T-cell (primary cell): ENCODE results near the gene THUMPD1. TPM values are rescaled to one million over a fixed set of nuclear protein-coding genes. Genes with fewer than 3 reads are reported as not detected.

Experiments used
- ATAC-seq, 4 experiments: fragments of 200-7000 bp in 3 of 4; fragments of 150-1000 bp in 1 of 4; cut with Tn5 transposase; replicated peaks in 1 of 4; 1 replicate in 3 of 4; 2 replicates in 1 of 4; pipeline ENCODE4 v1.10.0; 2021; ENCODE audit warnings: moderate library complexity in 3 of 4, mild to moderate bottlenecking in 2 of 4, moderate number of reproducible peaks in 1 of 4
- CTCF ChIA-PET, 2 donors: fragments of 300-600 bp; sonication (Branson Sonifier 250); formaldehyde crosslinking; loops; one replicate each; lab custom pipeline; 2022; ENCODE audit warnings: antibody characterized with exemption in 2 of 2; lab: Charles Lee
- POLR2A ChIA-PET, 2 donors: fragments of 300-600 bp; sonication (Branson Sonifier 250); formaldehyde crosslinking; loops; one replicate each; lab custom pipeline; 2022; ENCODE audit warnings: antibody characterized with exemption in 2 of 2; lab: Charles Lee
- DNase-seq, 35 experiments: peaks; one replicate each; pipeline versions ENCODE4 v3.0.0 to v3.0.0-alpha.2; 2013 to 2023
- H3K27ac ChIP-seq: one replicate; pipeline ENCODE4 v1.5.1; 2013; ENCODE audit warnings: low read length
- H3K27me3 ChIP-seq, 2 experiments: replicated peaks in 1 of 2; 1 replicate in 1 of 2; 2 replicates in 1 of 2; pipeline versions ENCODE4 v1.6.1 to v1.7.0; 2013; ENCODE audit warnings: low read length in 1 of 2, mixed read lengths in 1 of 2; ENCODE audit not compliant: control insufficient read depth in 2 of 2, insufficient read depth in 2 of 2; ENCODE audit errors: extremely low read depth in 1 of 2
- H3K36me3 ChIP-seq, 2 donors: 1 replicate in 1 of 2; 2 replicates in 1 of 2; pipeline versions ENCODE4 v1.6.1 to v1.7.0; 2013; ENCODE audit warnings: low read length in 1 of 2; ENCODE audit not compliant: control insufficient read depth in 2 of 2, insufficient read depth in 1 of 2; ENCODE audit errors: extremely low read depth in 1 of 2
- H3K4me1 ChIP-seq, 2 experiments: 1 replicate in 1 of 2; 2 replicates in 1 of 2; pipeline versions ENCODE4 v1.6.1 to v1.7.0; 2013; ENCODE audit warnings: low read length in 2 of 2, mixed read lengths in 1 of 2; ENCODE audit not compliant: insufficient read depth in 2 of 2, control insufficient read depth in 1 of 2; ENCODE audit errors: extremely low read depth in 1 of 2
- H3K4me3 ChIP-seq, 2 donors: 1 replicate in 1 of 2; 2 replicates in 1 of 2; pipeline versions ENCODE4 v1.5.1 to v1.7.0; 2013; ENCODE audit warnings: mild to moderate bottlenecking in 2 of 2, low read length in 1 of 2, moderate library complexity in 1 of 2; ENCODE audit not compliant: control insufficient read depth in 1 of 2; ENCODE audit errors: extremely low read depth in 1 of 2
- H3K9me3 ChIP-seq: 2 replicates; pipeline ENCODE4 v1.7.0; 2013
- H3K27ac Mint-ChIP-seq, 2 donors: one replicate each; pipeline ENCODE4 v1.8.0; 2020 to 2021; ENCODE audit warnings: mild to moderate bottlenecking in 2 of 2, mixed read lengths in 2 of 2
- H3K27me3 Mint-ChIP-seq, 2 donors: one replicate each; pipeline ENCODE4 v1.8.0; 2021 to 2022; ENCODE audit warnings: mixed read lengths in 2 of 2
- H3K36me3 Mint-ChIP-seq: one replicate; pipeline ENCODE4 v1.8.0; 2021; ENCODE audit warnings: mixed read lengths
- H3K4me1 Mint-ChIP-seq, 3 donors: one replicate each; pipeline ENCODE4 v1.8.0; 2020 to 2022; ENCODE audit warnings: mixed read lengths in 3 of 3, mild to moderate bottlenecking in 1 of 3
- H3K4me3 Mint-ChIP-seq, 3 donors: one replicate each; pipeline ENCODE4 v1.8.0; 2020 to 2022; ENCODE audit warnings: mild to moderate bottlenecking in 3 of 3, mixed read lengths in 3 of 3, moderate library complexity in 3 of 3
- H3K9me3 Mint-ChIP-seq, 3 donors: one replicate each; pipeline ENCODE4 v1.8.0; 2020 to 2022; ENCODE audit warnings: mixed read lengths in 3 of 3
- WGBS: methylation state at CpG from one replicate; pipeline ENCODE4 v1.1.5; 2013; ENCODE audit warnings: missing lambda C conversion rate; ENCODE audit not compliant: insufficient coverage; 5-methylcytosine and 5-hydroxymethylcytosine counted together
- total RNA-seq, 35 experiments: library from RNA in 6 of 35; stranded (reverse) in 6 of 35; fragments of 120-200 nt in 1 of 35; gene quantifications; one replicate each; pipeline versions ENCODE4 v1.2.1 to v1.2.4 and lab custom pipeline; 2013 to 2026

THUMPD1 gene
- total RNA-seq, 5 donors from 2014 or later (not counting 1 experiment from before 2014, with no cell fraction given): 57.0 to 96.2 (median 61.4) TPM

DNA sequence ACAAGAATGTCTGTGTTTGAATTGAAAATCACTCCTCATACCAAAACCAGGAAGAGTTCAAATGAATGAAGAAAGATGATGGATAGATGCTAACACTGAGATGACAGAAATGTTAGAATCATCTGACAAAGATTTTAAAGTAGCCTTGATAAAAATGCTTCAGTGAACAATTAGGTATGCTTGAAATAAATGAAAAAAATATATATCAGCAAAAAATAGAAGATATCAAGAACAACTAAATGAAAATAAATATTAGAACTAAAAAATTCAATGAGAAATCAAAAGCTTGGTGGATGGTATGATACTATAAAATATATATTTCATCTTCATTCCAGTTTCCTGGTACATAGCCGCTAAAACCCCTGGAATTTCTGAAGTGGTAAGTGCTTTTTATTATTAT, 13.6 kb upstream of the THUMPD1 start:
- DNase-seq (no peak), ATAC-seq (no peak)
- Histone ChIP-seq H3K36me3 (no peaks in the 10 kb centered on the region), H3K27ac (no peak overlapping the region), H3K4me3 (no peak overlapping the region), H3K27me3 (no peaks in the 10 kb centered on the region), H3K4me1 (no peaks in the 10 kb centered on the region), H3K9me3 (no peaks in the 10 kb centered on the region)
- Mint-ChIP-seq H3K27ac (no peak overlapping the region), H3K4me1 (no peaks in the 10 kb centered on the region), H3K9me3 (peaks cover 0 to 15% (median 7%) of the 10 kb centered on the region in 3 donors), H3K36me3 (peaks cover 13% of the 10 kb centered on the region), H3K4me3 (no peak overlapping the region), H3K27me3 (peaks cover 0 to 7% of the 10 kb centered on the region in 2 donors)
- no CpG with 5 or more reads among the region's 1 CpG for WGBS
- POLR2A ChIA-PET: no interaction called here
- CTCF ChIA-PET: interaction anchor here in 1 of 2 donors (0.8 kb wide), 1 partner anchor 1636 kb away, joined by 3 read pairs; no protein-coding TSS in a partner anchor

DNA sequence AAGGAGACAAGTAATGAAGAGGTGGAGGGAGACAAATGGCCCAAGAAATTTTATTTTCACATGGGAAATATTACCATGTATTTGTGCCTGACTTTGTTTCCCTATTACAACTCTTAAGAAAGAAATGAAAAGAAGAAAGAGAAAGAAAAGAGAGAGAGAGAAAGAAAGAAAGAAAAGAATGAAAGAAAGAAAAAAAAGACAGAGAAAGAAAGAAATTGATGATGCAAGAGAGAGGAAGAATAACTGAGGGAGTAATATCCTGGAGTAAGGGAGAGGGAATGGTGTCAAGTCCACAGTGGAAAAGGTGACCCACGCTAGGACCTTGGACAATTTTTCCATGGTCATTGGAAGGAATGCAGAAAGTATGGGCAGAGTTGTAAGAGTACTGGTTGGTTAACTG, 12.1 kb upstream of the THUMPD1 start:
- ChIA-PET CTCF (no interaction called here), POLR2A (no interaction called here)
- Histone ChIP-seq H3K9me3 (no peaks in the 10 kb centered on the region), H3K36me3 (no peaks in the 10 kb centered on the region), H3K27me3 (no peaks in the 10 kb centered on the region), H3K4me1 (no peaks in the 10 kb centered on the region), H3K4me3 (no peak overlapping the region), H3K27ac (no peak overlapping the region)
- peaks cover 0 to 7% of the 10 kb centered on the region in 2 donors for H3K27me3 Mint-ChIP-seq
- H3K4me3 Mint-ChIP-seq: no peak overlapping the region
- no peaks in the 10 kb centered on the region for H3K4me1 Mint-ChIP-seq
- peaks cover 3% of the 10 kb centered on the region for H3K36me3 Mint-ChIP-seq
- 100% methylated on average over 1 of the region's 1 CpG for WGBS
- no peak overlapping the region for H3K27ac Mint-ChIP-seq
- H3K9me3 Mint-ChIP-seq: peaks cover 0 to 8% (median 5%) of the 10 kb centered on the region in 3 donors
- DNase-seq (no peak), ATAC-seq (no peak)

DNA sequence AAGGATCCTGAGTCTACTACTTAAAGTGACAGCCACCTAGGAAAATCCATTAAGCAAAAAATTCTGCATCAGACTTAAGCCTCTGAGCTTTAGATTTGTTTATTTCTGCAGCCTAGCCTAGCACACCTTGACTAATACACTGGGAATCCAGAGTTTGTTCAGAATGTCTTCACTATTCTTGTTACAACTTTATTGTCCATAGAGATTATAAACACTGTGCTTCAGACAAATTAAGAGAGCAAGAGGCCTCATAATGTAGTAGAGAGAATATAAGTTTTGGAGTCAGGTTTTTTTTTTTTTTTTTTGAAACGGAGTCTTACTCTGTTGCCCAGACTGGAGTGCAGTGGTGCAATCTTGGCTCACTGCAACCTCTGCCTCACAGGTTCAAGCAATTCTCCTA, 8.9 kb upstream of the THUMPD1 start:
- ATAC-seq: no peak

DNA sequence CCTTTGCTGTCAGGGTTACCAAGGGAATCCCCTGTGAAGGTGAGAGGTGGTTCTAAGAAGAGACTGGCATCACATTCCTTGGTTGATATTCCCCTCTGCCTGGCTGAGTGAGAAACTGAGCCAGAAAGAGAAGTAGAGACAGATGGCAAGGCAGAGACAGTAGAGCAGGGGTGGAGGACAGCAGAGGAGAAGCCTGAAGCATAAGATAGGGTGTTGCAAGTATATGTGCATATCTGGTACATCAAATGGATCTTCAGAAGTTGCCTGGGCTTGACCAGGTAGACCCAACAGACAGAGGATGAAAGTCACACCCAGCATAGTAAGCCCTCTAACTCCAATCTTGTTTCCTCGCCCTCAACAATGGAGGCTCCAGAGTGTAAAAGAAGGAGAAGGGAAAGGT, 7.9 kb upstream of the THUMPD1 start:
- Histone ChIP-seq H3K4me1 (no peaks in the 10 kb centered on the region), H3K27me3 (no peaks in the 10 kb centered on the region), H3K4me3 (no peak overlapping the region), H3K36me3 (no peaks in the 10 kb centered on the region), H3K27ac (no peak overlapping the region), H3K9me3 (no peaks in the 10 kb centered on the region)
- DNase-seq: no peak
- H3K4me3 Mint-ChIP-seq: no peak overlapping the region
- CTCF ChIA-PET: no interaction called here
- WGBS: no CpG with 5 or more reads among the region's 1 CpG
- H3K9me3 Mint-ChIP-seq: peaks cover 6 to 18% (median 14%) of the 10 kb centered on the region in 3 donors
- H3K4me1 Mint-ChIP-seq: no peaks in the 10 kb centered on the region
- POLR2A ChIA-PET: no interaction called here
- no peak overlapping the region for H3K27ac Mint-ChIP-seq
- ATAC-seq: no peak
- H3K27me3 Mint-ChIP-seq: peaks cover 0 to 7% of the 10 kb centered on the region in 2 donors
- H3K36me3 Mint-ChIP-seq: peaks cover 12% of the 10 kb centered on the region

More for the DNA sequence above, 8.9 kb upstream of the THUMPD1 start:
- Histone ChIP-seq H3K36me3 (no peaks in the 10 kb centered on the region), H3K4me3 (no peak overlapping the region), H3K27ac (no peak overlapping the region), H3K4me1 (no peaks in the 10 kb centered on the region), H3K27me3 (no peaks in the 10 kb centered on the region), H3K9me3 (no peaks in the 10 kb centered on the region)
- ChIA-PET CTCF (no interaction called here), POLR2A (no interaction called here)
- Mint-ChIP-seq H3K36me3 (peaks cover 12% of the 10 kb centered on the region), H3K27ac (no peak overlapping the region), H3K4me3 (no peak overlapping the region), H3K9me3 (peaks cover 6 to 24% (median 16%) of the 10 kb centered on the region in 3 donors), H3K4me1 (no peaks in the 10 kb centered on the region), H3K27me3 (peaks cover 0 to 7% of the 10 kb centered on the region in 2 donors)
- no peak for DNase-seq
- WGBS: no CpG with 5 or more reads among the region's 1 CpG

DNA sequence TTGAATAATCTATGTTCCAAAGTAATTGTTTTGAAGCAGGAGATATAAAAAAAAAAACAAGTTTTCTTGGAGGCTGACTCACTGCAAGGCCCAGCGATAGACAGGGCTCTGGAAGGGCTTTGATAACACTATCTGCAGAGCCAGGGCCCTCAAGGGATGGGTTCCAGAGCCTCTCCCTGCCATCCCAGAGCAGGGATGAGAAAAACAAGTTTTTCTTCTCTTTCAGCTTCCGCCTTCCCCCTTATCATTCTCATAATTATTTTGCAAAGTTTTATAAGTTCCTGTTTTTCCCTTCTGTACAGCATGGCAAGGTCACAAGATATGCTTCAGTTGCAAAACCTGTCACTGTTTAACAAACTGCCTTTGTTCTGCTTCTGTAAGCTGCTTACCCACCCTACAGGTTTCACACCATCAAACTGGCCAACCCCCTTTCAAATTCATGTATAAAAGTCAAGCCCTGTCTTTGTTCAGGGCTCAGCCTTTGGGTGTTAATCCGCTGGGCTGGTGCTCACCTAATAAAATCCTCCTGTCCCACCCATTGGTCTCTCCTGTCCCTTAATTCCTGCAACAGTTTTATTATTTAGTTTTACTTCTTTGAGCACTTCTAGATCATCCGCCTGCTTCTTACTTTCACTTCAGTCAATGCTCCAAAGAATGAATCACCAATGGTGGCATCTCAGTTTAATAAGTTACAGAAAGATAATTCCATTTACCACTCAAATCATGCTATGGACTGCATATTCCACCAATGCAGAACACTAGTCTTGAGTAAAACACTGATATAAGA, 5.6 kb upstream of the THUMPD1 start:
- peaks cover 0 to 1% of the 10 kb centered on the region in 2 experiments for H3K4me1 ChIP-seq
- Mint-ChIP-seq H3K4me3 (no peak overlapping the region), H3K27ac (no peak overlapping the region), H3K9me3 (peaks cover 6 to 16% (median 11%) of the 10 kb centered on the region in 3 donors), H3K4me1 (peaks cover 0 to under 1% (median 0%) of the 10 kb centered on the region in 3 donors), H3K27me3 (no peaks in the 10 kb centered on the region), H3K36me3 (peaks cover 9% of the 10 kb centered on the region)
- no peaks in the 10 kb centered on the region for H3K9me3 ChIP-seq
- no peak overlapping the region for H3K4me3 ChIP-seq
- no peaks in the 10 kb centered on the region for H3K27me3 ChIP-seq
- no peak for ATAC-seq
- no peak for DNase-seq
- no peak overlapping the region for H3K27ac ChIP-seq
- ChIA-PET POLR2A (no interaction called here), CTCF (no interaction called here)
- 65% methylated on average over 4 of the region's 4 CpGs for WGBS
- no peaks in the 10 kb centered on the region for H3K36me3 ChIP-seq

DNA sequence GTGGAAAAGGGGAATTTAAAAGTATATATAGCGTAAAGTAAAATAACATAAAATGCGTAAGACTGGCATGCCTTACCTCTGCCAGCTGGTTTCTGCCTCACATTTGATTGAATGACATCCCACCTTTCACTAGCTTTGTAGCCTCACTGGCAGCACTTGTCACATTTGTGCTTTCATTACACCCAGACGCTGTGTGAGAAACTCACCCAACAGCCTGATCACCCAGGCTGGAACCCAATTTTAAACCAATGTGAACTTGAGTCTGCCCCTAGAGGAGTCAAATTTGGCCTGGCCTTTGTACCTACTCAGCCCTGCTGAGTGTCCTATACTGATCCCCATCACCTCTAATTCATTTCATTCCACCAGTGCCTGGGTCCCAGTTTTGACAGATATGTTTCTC, 4.8 kb upstream of the THUMPD1 start:
- H3K36me3 Mint-ChIP-seq: peaks cover 9% of the 10 kb centered on the region
- ChIA-PET CTCF (no interaction called here), POLR2A (no interaction called here)
- no peaks in the 10 kb centered on the region for H3K27me3 Mint-ChIP-seq
- H3K4me3 Mint-ChIP-seq: no peak overlapping the region
- Histone ChIP-seq H3K9me3 (no peaks in the 10 kb centered on the region), H3K27ac (no peak overlapping the region), H3K27me3 (no peaks in the 10 kb centered on the region), H3K4me1 (peaks cover 0 to 6% of the 10 kb centered on the region in 2 experiments), H3K4me3 (no peak overlapping the region), H3K36me3 (no peaks in the 10 kb centered on the region)
- H3K9me3 Mint-ChIP-seq: peaks cover 6 to 16% (median 11%) of the 10 kb centered on the region in 3 donors
- ATAC-seq: no peak
- H3K4me1 Mint-ChIP-seq: peaks cover 0 to 6% (median 5%) of the 10 kb centered on the region in 3 donors
- 100% methylated on average over 1 of the region's 3 CpGs for WGBS
- H3K27ac Mint-ChIP-seq: no peak overlapping the region
- no peak for DNase-seq
